Spleen (tissue), 11 donors: Measurements from ENCODE around the gene GPR3. TPM values are rescaled to one million over a fixed set of nuclear protein-coding genes. Genes with fewer than 3 reads are reported as not detected.

Experiments
- DNase-seq: peaks from one replicate; pipeline ENCODE4 v3.0.0-alpha.2; 2020
- H3K27ac ChIP-seq, 8 donors: fragments of 200-600 bp; sonication (generic) in 7 of 8; 1 replicate in 4 of 8; 2 replicates in 4 of 8; pipeline versions ENCODE4 v1.5.0 to v1.8.0; 2016 to 2021; ENCODE audit warnings: inconsistent platforms in 4 of 8, mild to moderate bottlenecking in 4 of 8, moderate library complexity in 1 of 8
- H3K27me3 ChIP-seq, 7 donors: fragments of 200-600 bp; sonication (generic) in 6 of 7; replicated peaks in 1 of 7; 1 replicate in 4 of 7; 2 replicates in 3 of 7; pipeline versions ENCODE4 v1.5.0 to v1.8.0; 2016 to 2021; ENCODE audit warnings: inconsistent platforms in 3 of 7, mild to moderate bottlenecking in 1 of 7
- H3K36me3 ChIP-seq, 6 donors: fragments of 200-600 bp; sonication (generic) in 5 of 6; 1 replicate in 4 of 6; 2 replicates in 2 of 6; pipeline versions ENCODE4 v1.5.0 to v1.8.0; 2016 to 2021; ENCODE audit warnings: inconsistent platforms in 2 of 6
- H3K4me1 ChIP-seq, 6 donors: fragments of 200-600 bp; sonication (generic) in 5 of 6; 1 replicate in 3 of 6; 2 replicates in 3 of 6; pipeline versions ENCODE4 v1.5.0 to v1.8.0; 2016 to 2021; ENCODE audit warnings: inconsistent platforms in 3 of 6
- H3K4me3 ChIP-seq, 8 donors: fragments of 200-600 bp; sonication (generic) in 7 of 8; 1 replicate in 4 of 8; 2 replicates in 4 of 8; pipeline versions ENCODE4 v1.5.0 to v1.8.0; 2016 to 2021; ENCODE audit warnings: inconsistent platforms in 4 of 8, mild to moderate bottlenecking in 4 of 8, moderate library complexity in 2 of 8
- H3K9me3 ChIP-seq, 8 donors: fragments of 200-600 bp; sonication (generic) in 7 of 8; 1 replicate in 4 of 8; 2 replicates in 4 of 8; pipeline versions ENCODE4 v1.5.0 to v1.8.0; 2016 to 2021; ENCODE audit warnings: inconsistent platforms in 4 of 8
- CTCF ChIP-seq, 11 experiments: fragments of 200-600 bp in 7 of 11; fragments of 450-650 bp in 4 of 11; sonication (generic) in 4 of 11; IDR thresholded peaks in 8 of 11; conservative IDR thresholded peaks in 3 of 11; 1 replicate in 7 of 11; 2 replicates in 4 of 11; pipeline versions ENCODE4 v1.4.0 to v1.8.0; 2016 to 2021; ENCODE audit warnings: antibody characterized with exemption in 11 of 11, inconsistent platforms in 4 of 11, mild to moderate bottlenecking in 1 of 11
- POLR2A ChIP-seq, 3 donors: fragments of 450-650 bp; IDR thresholded peaks; one replicate each; pipeline ENCODE4 v1.5.1; 2017; ENCODE audit warnings: antibody characterized with exemption in 3 of 3, mild to moderate bottlenecking in 1 of 3
- POLR2AphosphoS5 ChIP-seq, 3 donors: sonication (generic); formaldehyde crosslinking; IDR thresholded peaks; one replicate each; pipeline ENCODE4 v1.5.1; 2017; ENCODE audit warnings: antibody characterized with exemption in 3 of 3
- WGBS, 5 donors: extraction: QIAGEN DNeasy Blood & Tissue Kit in 3 of 5; methylation state at CpG; one replicate each; pipeline versions ENCODE4 v1.1.5 to v1.1.7; 2013 to 2018; 5-methylcytosine and 5-hydroxymethylcytosine counted together
- intact Hi-C: fragments of 100-400 bp; cut with DNase I; formaldehyde crosslinking; loops from one replicate; pipeline ENCODE4 v1.15.0; 2023; ENCODE audit warnings: low total_unique reads
- polyA plus RNA-seq, 3 donors: library from polyadenylated mRNA; stranded (reverse); fragments of 200-250 nt; gene quantifications; one replicate each; pipeline ENCODE4 v1.2.1, GENCODE V29; 2013
- total RNA-seq, 7 donors: library from RNA; depleted of rRNA in 3 of 7; stranded (reverse); fragments of >200 nt in 3 of 7; fragmentation: NEBNext Ultra II Directional in 4 of 7; extraction: Animal tissue kit (Norgen Biotek cat#: 25700) in 4 of 7; gene quantifications; one replicate each; pipeline versions ENCODE4 v1.1.0 to v1.2.1, GENCODE V29; 2016 to 2021
- donor health status: healthy with polysubstance abuse.
- donor health status: DM: no; HTN: no; CAD: no; lungs with moderate emphysema.
- donor health status: DM: no; HTN: no; CAD: no.
- donor health status: Bipolar disorder and iron deficiency.
- donor health status: healthy.
- donor health status: DM: no; HTN: no; CAD: no.
- donor health status: DM: yes; HTN: yes; CAD: no.

Gene GPR3
- total and polyA plus RNA-seq, 10 donors, result 0.05 to 0.40 (median 0.16) TPM; not detected in 4

- TF ChIP-seq POLR2AphosphoS5 (IDR thresholded peaks at IDR 0.05) (peak in 2 of 3 donors; percentile 41 to 51), POLR2A (IDR thresholded peaks at IDR 0.05) (no peak)
- H3K4me1 ChIP-seq, result peaks cover 25 to 79% (median 66%) of the 10 kb centered on the region in 6 donors
- H3K27me3 ChIP-seq, result no peaks in the 10 kb centered on the region
- no peaks in the 10 kb centered on the region for H3K9me3 ChIP-seq
- H3K36me3 ChIP-seq, result peaks cover 5 to 76% (median 52%) of the 10 kb centered on the region in 6 donors
- peak overlapping the region in 7 of 8 donors; percentile 29 to 75 (median 54) for H3K27ac ChIP-seq
- intact Hi-C loops, result loop anchor here (5.0 kb wide), 1 partner anchor 189 kb away; no protein-coding TSS in a partner anchor
- no peak for DNase-seq
- H3K4me3 ChIP-seq, result no peak overlapping the region
- 50 to 72% (median 62%) methylated on average over 14 of the region's 14 CpGs for WGBS, 5 donors
These were observed 26.1 kb downstream of the GPR3 start for GRCh38 chr1:27418326-27419185.

GRCh38 chr1:27423709-27424108, 31.3 kb downstream of the GPR3 start:
- Histone ChIP-seq H3K27me3 (no peaks in the 10 kb centered on the region), H3K4me3 (no peak overlapping the region), H3K36me3 (peaks cover 0 to 76% (median 22%) of the 10 kb centered on the region in 6 donors), H3K4me1 (peaks cover 32 to 100% (median 80%) of the 10 kb centered on the region in 6 donors), H3K9me3 (no peaks in the 10 kb centered on the region), H3K27ac (peak overlapping the region in 3 of 8 donors; percentile 37 to 89 (median 53))
- WGBS, 5 donors, result 83 to 89% (median 85%) methylated on average over 4 of the region's 4 CpGs
- intact Hi-C loops, result loop anchor here (10.0 kb wide), 1 partner anchor 51 kb away; no protein-coding TSS in a partner anchor
- no peak for DNase-seq
- no peak for TF ChIP-seq POLR2A (IDR thresholded peaks at IDR 0.05)
- no peak for TF ChIP-seq CTCF (IDR thresholded peaks at IDR 0.05 in 8 of 11, conservative IDR thresholded peaks at IDR 0.05 in 3 of 11)
- TF ChIP-seq POLR2AphosphoS5 (IDR thresholded peaks at IDR 0.05), result no peak

- intact Hi-C loops, result loop anchor here (10.0 kb wide), 1 partner anchor 47 kb away; no protein-coding TSS in a partner anchor
- peaks cover 61 to 100% (median 86%) of the 10 kb centered on the region in 6 donors for H3K4me1 ChIP-seq
- TF ChIP-seq POLR2AphosphoS5 (IDR thresholded peaks at IDR 0.05) (peak in 1 of 3 donors; percentile 77), CTCF (IDR thresholded peaks at IDR 0.05 in 8 of 11, conservative IDR thresholded peaks at IDR 0.05 in 3 of 11) (no peak)
- no peaks in the 10 kb centered on the region for H3K9me3 ChIP-seq
- peak overlapping the region in 2 of 8 donors; percentile 17 to 45 for H3K4me3 ChIP-seq
- WGBS, 5 donors, result 23 to 43% (median 33%) methylated on average over 2 of the region's 2 CpGs
- H3K27me3 ChIP-seq, result no peaks in the 10 kb centered on the region
- H3K27ac ChIP-seq, result peak overlapping the region; percentile 39 to 90 (median 74)
- H3K36me3 ChIP-seq, result peaks cover 0 to 56% (median 19%) of the 10 kb centered on the region in 6 donors
- no peak for DNase-seq
These were observed 34.9 kb downstream of the GPR3 start for GRCh38 chr1:27427329-27427728.

- WGBS, 5 donors, result 51 to 78% (median 54%) methylated on average over 2 of the region's 2 CpGs
- Histone ChIP-seq H3K4me3 (peak overlapping the region in 4 of 8 donors; percentile 17 to 45 (median 19)), H3K9me3 (no peaks in the 10 kb centered on the region), H3K36me3 (peaks cover 0 to 52% (median 19%) of the 10 kb centered on the region in 6 donors), H3K27ac (peak overlapping the region; percentile 39 to 90 (median 74)), H3K27me3 (no peaks in the 10 kb centered on the region), H3K4me1 (peaks cover 58 to 100% (median 85%) of the 10 kb centered on the region in 6 donors)
- intact Hi-C loops, result loop anchor here (10.0 kb wide), 1 partner anchor 47 kb away; no protein-coding TSS in a partner anchor
- DNase-seq, result no peak
- no peak for TF ChIP-seq CTCF (IDR thresholded peaks at IDR 0.05 in 8 of 11, conservative IDR thresholded peaks at IDR 0.05 in 3 of 11)
- no peak for TF ChIP-seq POLR2A (IDR thresholded peaks at IDR 0.05)
- TF ChIP-seq POLR2AphosphoS5 (IDR thresholded peaks at IDR 0.05), result no peak
These were observed 35.4 kb downstream of the GPR3 start for GRCh38 chr1:27427816-27428315.
